Smooth muscle cell (in vitro differentiated cells): ENCODE measurements around the gene KISS1R. TPM values are rescaled to one million over a fixed set of nuclear protein-coding genes. Genes with fewer than 3 reads are reported as not detected.

Experiments used
- DNase-seq: peaks from one replicate; lab custom pipeline; 2025; ENCODE audit not compliant: unreplicated experiment; lab: John Stamatoyannopoulos, UW
- H2AFZ ChIP-seq: fragments of 200-600 bp; sonication (generic); 2 replicates; pipeline ENCODE4 v1.6.0; 2016; ENCODE audit warnings: antibody characterized with exemption, low read depth, mild to moderate bottlenecking
- H3F3A ChIP-seq: fragments of 200-600 bp; sonication (generic); 2 replicates; pipeline ENCODE4 v1.6.0; 2017; ENCODE audit warnings: antibody characterized with exemption, low read depth
- H3K27ac ChIP-seq: fragments of 200-600 bp; sonication (generic); 2 replicates; pipeline ENCODE4 v1.5.1; 2016; ENCODE audit warnings: low read depth, mild to moderate bottlenecking
- H3K27me3 ChIP-seq: fragments of 200-600 bp; sonication (generic); 2 replicates; pipeline ENCODE4 v1.6.1; 2016; ENCODE audit warnings: low read depth, mild to moderate bottlenecking
- H3K36me3 ChIP-seq: fragments of 200-600 bp; sonication (generic); 2 replicates; pipeline ENCODE4 v1.5.1; 2016; ENCODE audit warnings: low read depth
- H3K4me1 ChIP-seq: fragments of 200-600 bp; sonication (generic); 2 replicates; pipeline ENCODE4 v1.5.1; 2016; ENCODE audit warnings: low read depth
- H3K4me2 ChIP-seq: fragments of 200-600 bp; sonication (generic); 2 replicates; pipeline ENCODE4 v1.6.0; 2016; ENCODE audit warnings: mild to moderate bottlenecking
- H3K4me3 ChIP-seq: fragments of 200-600 bp; sonication (generic); 2 replicates; pipeline ENCODE4 v1.5.1; 2016; ENCODE audit warnings: mild to moderate bottlenecking
- H3K79me2 ChIP-seq: fragments of 200-600 bp; sonication (generic); 2 replicates; pipeline ENCODE4 v1.6.0; 2016; ENCODE audit warnings: low read depth, mild to moderate bottlenecking
- H3K9ac ChIP-seq: fragments of 200-600 bp; sonication (generic); 2 replicates; pipeline ENCODE4 v1.6.0; 2016; ENCODE audit warnings: low read depth
- H3K9me3 ChIP-seq: fragments of 200-600 bp; sonication (generic); replicated peaks from 2 replicates; pipeline ENCODE4 v1.5.1; 2016; ENCODE audit warnings: low read depth
- H4K20me1 ChIP-seq: fragments of 200-600 bp; sonication (generic); 2 replicates; pipeline ENCODE4 v1.6.0; 2016; ENCODE audit warnings: low read depth
- CTCF ChIP-seq: fragments of 200-600 bp; sonication (generic); IDR thresholded peaks from 2 replicates; pipeline ENCODE4 v1.5.1; 2017; ENCODE audit warnings: borderline replicate concordance, mild to moderate bottlenecking, antibody characterized with exemption; ENCODE audit not compliant: insufficient read depth, poor library complexity, severe bottlenecking
- whole genome bisulfite sequencing: methylation state at CpG from one replicate; pipeline ENCODE4 v1.1.7; 2016; ENCODE audit warnings: low lambda C conversion rate; 5-methylcytosine and 5-hydroxymethylcytosine counted together
- polyA plus RNA-seq: library from polyadenylated mRNA; unstranded; fragments of >200 nt; fragmentation: Nextera tagmentation; extraction: Ambion mirVana; gene quantifications from 2 replicates; pipeline ENCODE4 v1.2.1, GENCODE V29; 2016
- total RNA-seq: library from RNA; depleted of rRNA; stranded (reverse); fragments of >200 nt; gene quantifications from 2 replicates; pipeline ENCODE4 v1.2.3, GENCODE V29; 2014

KISS1R gene
- total and polyA plus RNA-seq, 2 experiments from 2014 or later: 0.61 TPM; not detected in 1

GRCh38 chr19:918152-918437 is 962 bp downstream of the KISS1R start:
- Histone ChIP-seq H3K9me3 (no peaks in the 10 kb centered on the region), H3K4me1 (no peaks in the 10 kb centered on the region), H3K9ac (no peak overlapping the region), H3K27me3 (peaks cover 42% of the 10 kb centered on the region), H3K79me2 (peaks cover 7% of the 10 kb centered on the region), H3K4me2 (peak overlapping the region; percentile 81), H3K4me3 (peak overlapping the region; percentile 34), H2AFZ (no peak overlapping the region), H4K20me1 (no peaks in the 10 kb centered on the region), H3K27ac (no peak overlapping the region), H3K36me3 (no peaks in the 10 kb centered on the region), H3F3A (peaks cover 4% of the 10 kb centered on the region)
- 25% methylated on average over 10 of the region's 12 CpGs for WGBS
- no peak for DNase-seq
- TF ChIP-seq CTCF: no peak

- Histone ChIP-seq H3K4me2 (no peak overlapping the region), H3F3A (peaks cover 4% of the 10 kb centered on the region), H4K20me1 (no peaks in the 10 kb centered on the region), H3K9ac (no peak overlapping the region), H2AFZ (no peak overlapping the region), H3K4me1 (no peaks in the 10 kb centered on the region), H3K79me2 (peaks cover 2% of the 10 kb centered on the region), H3K27me3 (peaks cover 42% of the 10 kb centered on the region), H3K4me3 (no peak overlapping the region), H3K36me3 (no peaks in the 10 kb centered on the region), H3K9me3 (no peaks in the 10 kb centered on the region), H3K27ac (no peak overlapping the region)
- DNase-seq: no peak
- no peak for TF ChIP-seq CTCF
- WGBS: 2% methylated on average over 19 of the region's 58 CpGs
These were observed 1.5 kb downstream of the KISS1R start for GRCh38 chr19:918481-919198.

GRCh38 chr19:919199-920050 is 2.3 kb downstream of the KISS1R start:
- no peak for TF ChIP-seq CTCF
- no peaks in the 10 kb centered on the region for H3K36me3 ChIP-seq
- H3K79me2 ChIP-seq: no peaks in the 10 kb centered on the region
- no peak overlapping the region for H3K27ac ChIP-seq
- no peaks in the 10 kb centered on the region for H4K20me1 ChIP-seq
- H3K4me3 ChIP-seq: peak overlapping the region; percentile 34
- H3K9ac ChIP-seq: no peak overlapping the region
- DNase-seq: no peak
- 7% methylated on average over 65 of the region's 68 CpGs for WGBS
- H3K9me3 ChIP-seq: no peaks in the 10 kb centered on the region
- H3K4me2 ChIP-seq: peak overlapping the region; percentile 72
- no peak overlapping the region for H2AFZ ChIP-seq
- no peaks in the 10 kb centered on the region for H3K4me1 ChIP-seq
- peaks cover 4% of the 10 kb centered on the region for H3F3A ChIP-seq
- peaks cover 42% of the 10 kb centered on the region for H3K27me3 ChIP-seq
